ENCODE measurements around the gene GAA. TPM values are rescaled to one million over a fixed set of nuclear protein-coding genes. Genes with fewer than 3 reads are reported as not detected.

Gene GAA
- total and polyA plus RNA-seq, 2 of the 4 experiments (the other 2 are of a cell fraction): 2.2 to 14.8 TPM

- no peak for TF ChIP-seq ELK1 (IDR thresholded peaks at IDR 0.05; ENCODE audit: borderline replicate concordance, low read depth, low read length)
- no peak for TF ChIP-seq MXI1 (IDR thresholded peaks at IDR 0.05; ENCODE audit: borderline replicate concordance, low read depth, low read length)
- no peak for TF ChIP-seq MAZ (IDR thresholded peaks at IDR 0.05; ENCODE audit: borderline replicate concordance, low read depth, low read length)
- no peak for TF ChIP-seq NFE2L2 (IDR thresholded peaks at IDR 0.05; ENCODE audit: low read depth, low read length)
- no peak for TF ChIP-seq BHLHE40 (IDR thresholded peaks at IDR 0.05; ENCODE audit: low read depth, low read length)
- no peak for TF ChIP-seq RCOR1 (IDR thresholded peaks at IDR 0.05; ENCODE audit: insufficient replicate concordance, low read length)
- no peak for TF ChIP-seq FOS (IDR thresholded peaks at IDR 0.05; ENCODE audit: low read depth, low read length)
- no peak for TF ChIP-seq USF2 (IDR thresholded peaks at IDR 0.05; ENCODE audit: low read depth, low read length)
- no peak for TF ChIP-seq RAD21 (IDR thresholded peaks at IDR 0.05; ENCODE audit: low read length)
- no peak for TF ChIP-seq MAFK (IDR thresholded peaks at IDR 0.05; ENCODE audit: low read depth, low read length)
- TF ChIP-seq RFX5 (IDR thresholded peaks at IDR 0.05; ENCODE audit: low read depth, low read length): no peak
- TF ChIP-seq CTCF (conservative IDR thresholded peaks at IDR 0.05; ENCODE audit: low read depth, low read length): no peak
- no peak for TF ChIP-seq SMC3 (IDR thresholded peaks at IDR 0.05; ENCODE audit: low read depth, low read length)
- no peak for TF ChIP-seq CEBPB (IDR thresholded peaks at IDR 0.05; ENCODE audit: low read depth, low read length)
- TF ChIP-seq POLR2A (IDR thresholded peaks at IDR 0.05; ENCODE audit: low read depth, low read length): no peak
- TF ChIP-seq CHD1 (IDR thresholded peaks at IDR 0.05; ENCODE audit: low read depth, low read length): no peak
- Histone ChIP-seq H3K36me3 (ENCODE audit: control insufficient read depth, insufficient read depth, low read length) (no peaks in the 10 kb centered on the region), H3K27me3 (ENCODE audit: control insufficient read depth, insufficient read depth, low read length) (0 out of 2 replicates have a peak, but pooled peaks cover 2% of the 10 kb centered on the region), H3K27ac (ENCODE audit: insufficient read depth, low read length) (no peak overlapping the region), H2AK9ac (replicated peaks; ENCODE audit: low read depth, low read length, poor library complexity) (no peak overlapping the region), H3K9me1 (ENCODE audit: insufficient read depth, low read length) (no peaks in the 10 kb centered on the region), H2BK20ac (ENCODE audit: low read depth, low read length) (no peak overlapping the region), H4K91ac (ENCODE audit: insufficient read depth, low read depth, low read length) (no peak overlapping the region), H2BK120ac (ENCODE audit: low read depth, low read length) (no peak overlapping the region), H2AFZ (replicated peaks; ENCODE audit: low read length, poor library complexity) (no peak overlapping the region), H3K23ac (ENCODE audit: low read depth, low read length) (no peak overlapping the region), H4K8ac (ENCODE audit: low read depth in 2 of 2, low read length in 2 of 2) (no peak overlapping the region), H3K4me3 (ENCODE audit: insufficient read depth, low read depth, low read length) (no peak overlapping the region), H2BK5ac (ENCODE audit: low read depth, low read length, poor library complexity, severe bottlenecking) (no peak overlapping the region), H3K9me3 (ENCODE audit: control insufficient read depth, insufficient read depth, low read length) (no peaks in the 10 kb centered on the region), H3K4me1 (ENCODE audit: control insufficient read depth, insufficient read depth, low read length) (peaks cover 6% of the 10 kb centered on the region), H4K20me1 (ENCODE audit: insufficient read depth, low read length) (no peaks in the 10 kb centered on the region), H2AK5ac (ENCODE audit: low read depth, low read length) (no peak overlapping the region), H4K5ac (ENCODE audit: low read depth, low read length) (no peak overlapping the region), H3K4ac (ENCODE audit: low read depth, low read length) (no peak overlapping the region), H2BK15ac (ENCODE audit: low read depth, low read length) (no peak overlapping the region), H3K56ac (ENCODE audit: extremely low read depth, insufficient read depth, low read length) (no peak overlapping the region), H3K4me2 (ENCODE audit: low read depth, low read length) (no peak overlapping the region), H3K18ac (ENCODE audit: low read depth, low read length) (no peak overlapping the region), H3K79me1 (ENCODE audit: low read depth in 1 of 2, low read length in 2 of 2) (no peaks in the 10 kb centered on the region), H3K9ac (ENCODE audit: low read depth, low read length) (no peak overlapping the region), H3K14ac (replicated peaks; ENCODE audit: low read depth, low read length) (no peak overlapping the region)
- ATAC-seq (ENCODE audit: low read depth) (no peak), DNase-seq (no peak)
- dilution Hi-C loops (cut with HindIII; ENCODE audit: low sequenced_read_pairs, unreplicated experiment) (no loop called here), intact Hi-C loops (cut with micrococcal nuclease) (no loop called here), in situ Hi-C loops (cut with MboI; ENCODE audit: low sequenced_read_pairs) (no loop called here)
- no TSS peak for BruUV-seq (replicated peaks)
- 100% methylated on average over 1 of the region's 3 CpGs; no CpG with 5 or more reads in 1 of the 2 experiments for WGBS, 2 experiments (ENCODE audit: extremely low coverage in 2 of 2, insufficient read length in 1 of 2)
- ChIA-PET POLR2A (ENCODE audit: unreplicated experiment) (no interaction called here), CTCF (no interaction called here)
These were observed 25.0 kb downstream of the GAA start for GRCh38 chr17:80126449-80126715.
